HG02870 (cell line): ENCODE results near the gene FALEC.
"Not testable (repeated sequence)": the region's sequence is repeated elsewhere in the genome, so short reads cannot be mapped to it uniquely, and the experiment has no call there.

Source experiments
- ATAC-seq: cut with Tn5 transposase; IDR thresholded peaks from one replicate; pipeline ENCODE4 v1.9.1; 2021; ENCODE audit warnings: mild to moderate bottlenecking, moderate library complexity; ENCODE audit not compliant: unreplicated experiment

Gene FALEC

GRCh38 chr1:150573648-150574071 is 58.1 kb downstream of the FALEC start:
- ATAC-seq = not testable (repeated sequence)

GRCh38 chr1:150574260-150575071 is 58.9 kb downstream of the FALEC start:
- no peak for ATAC-seq

- ATAC-seq = no peak
Observed at GRCh38 chr1:150575072-150575489, 59.5 kb downstream of the FALEC start.

- no peak for ATAC-seq
Observed at GRCh38 chr1:150575518-150576366, 60.2 kb downstream of the FALEC start.

- no peak for ATAC-seq
Observed at GRCh38 chr1:150576367-150576711, 60.8 kb downstream of the FALEC start.

GRCh38 chr1:150576794-150577556 is 61.4 kb downstream of the FALEC start:
- no peak for ATAC-seq

- no peak for ATAC-seq
Observed at GRCh38 chr1:150577557-150578271, 62.2 kb downstream of the FALEC start.

GRCh38 chr1:150578272-150579109 is 62.9 kb downstream of the FALEC start:
- ATAC-seq = no peak

GRCh38 chr1:150579110-150579944 is 63.8 kb downstream of the FALEC start, which contains the start of gene MCL1:
Gene MCL1, minus strand, starts transcription at chr1:150579610. Its CDS starts 80 bp downstream, at chr1:150579530.
- ATAC-seq = peak; percentile 88

GRCh38 chr1:150579945-150580642 is 64.5 kb downstream of the FALEC start:
- no peak for ATAC-seq

GRCh38 chr1:150580966-150581365 is 65.4 kb downstream of the FALEC start:
- ATAC-seq = not testable (repeated sequence)

- not testable (repeated sequence) for ATAC-seq
Observed at GRCh38 chr1:150581437-150581836, 65.9 kb downstream of the FALEC start.

- ATAC-seq = not testable (repeated sequence)
Observed at GRCh38 chr1:150581962-150582361, 66.4 kb downstream of the FALEC start.

- ATAC-seq = no peak
Observed at GRCh38 chr1:150582371-150582770, 66.8 kb downstream of the FALEC start.
